Uterus (tissue), 2 donors: ENCODE data around the gene XYLT1.

Experiments used
- CTCF ChIP-seq, 4 experiments: fragments of 200-600 bp in 2 of 4; fragments of 450-650 bp in 2 of 4; sonication (generic) in 2 of 4; IDR thresholded peaks; one replicate each; pipeline ENCODE4 v1.5.1; 2016 to 2019; ENCODE audit warnings: antibody characterized with exemption in 4 of 4, mild to moderate bottlenecking in 2 of 4, moderate library complexity in 1 of 4
- POLR2A ChIP-seq, 2 donors: fragments of 450-650 bp; IDR thresholded peaks; one replicate each; pipeline ENCODE4 v1.6.1; 2016; ENCODE audit warnings: antibody characterized with exemption in 2 of 2, mild to moderate bottlenecking in 1 of 2, moderate library complexity in 1 of 2

GRCh38 chr16:17271687-17272086 is 199.1 kb downstream of the XYLT1 start:
- no peak for TF ChIP-seq CTCF (IDR thresholded peaks at IDR 0.05)
- TF ChIP-seq POLR2A (IDR thresholded peaks at IDR 0.05) = no peak
